Stimulated activated CD8-positive, alpha-beta memory T cell treated with anti-CD3 and anti-CD28 coated beads, Interleukin-12 subunit alpha, Interleukin-12 subunit beta, amount 100 ng/mL, for 4 hours (primary cell): ENCODE data around the gene UPB1.

Experiments
- DNase-seq: peaks from one replicate; pipeline ENCODE4 v3.0.0-alpha.2; 2020; ENCODE audit warnings: low read depth

Gene UPB1

GRCh38 chr22:24566899-24567511 lies 71.9 kb downstream of the UPB1 start:
- DNase-seq: no peak

DNA sequence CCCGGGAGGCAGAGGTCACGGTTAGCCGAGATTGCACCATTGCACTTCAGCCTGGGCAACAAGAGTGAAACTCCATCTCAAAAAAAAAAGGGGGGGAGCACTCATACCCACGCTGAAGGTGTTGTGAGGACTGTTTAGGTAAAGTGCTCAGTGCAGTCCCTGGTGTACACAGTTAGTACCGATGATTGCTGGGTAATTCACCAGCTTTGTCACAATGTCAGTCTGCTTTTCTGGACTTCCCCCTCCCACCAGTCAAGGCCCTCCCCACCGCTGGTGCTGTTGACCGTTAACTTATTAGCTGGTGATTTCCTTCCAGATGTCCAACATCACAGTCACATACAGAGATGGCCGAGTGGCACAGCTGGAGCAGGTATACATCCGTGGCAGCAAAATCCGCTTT lies 72.5 kb downstream of the UPB1 start:
- DNase-seq: no peak

DNA sequence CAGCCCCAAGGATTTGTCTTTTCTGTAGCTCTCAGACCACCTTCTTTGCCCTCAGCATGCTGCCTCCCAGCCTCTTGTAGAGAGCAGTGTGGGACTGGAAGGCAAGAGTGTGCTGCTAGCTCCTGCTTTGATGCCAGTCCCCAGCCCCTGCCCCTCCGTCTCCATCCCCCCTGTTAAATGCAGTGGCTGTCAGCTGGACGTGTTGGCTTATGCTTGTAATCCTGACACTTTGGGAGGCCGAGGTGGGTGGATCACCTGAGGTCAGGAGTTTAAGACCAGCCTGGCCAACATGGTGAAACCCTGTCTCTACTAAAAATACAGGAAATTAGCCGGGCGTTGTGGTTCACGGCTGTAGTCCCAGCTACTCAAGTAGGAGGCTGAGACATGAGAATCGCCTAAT lies 76.1 kb downstream of the UPB1 start:
- no peak for DNase-seq

GRCh38 chr22:24576778-24577177 lies 81.6 kb downstream of the UPB1 start:
- DNase-seq: no peak
